NOMO-1 treated with dmso at 0.1 percent for 144 hours (cell line): ENCODE measurements around the gene FKBP10.

Experiments
- DNase-seq: peaks from one replicate; lab custom pipeline; 2025; ENCODE audit not compliant: unreplicated experiment; lab: John Stamatoyannopoulos, UW

The FKBP10 gene

GRCh38 chr17:41781404-41782110, 31.2 kb upstream of the FKBP10 start:
- no peak for DNase-seq

- no peak for DNase-seq
Observed at GRCh38 chr17:41782142-41782541, 30.7 kb upstream of the FKBP10 start.

- no peak for DNase-seq
Observed at GRCh38 chr17:41784207-41784744, 28.5 kb upstream of the FKBP10 start.

GRCh38 chr17:41785091-41785858, 27.5 kb upstream of the FKBP10 start:
- DNase-seq: no peak

- no peak for DNase-seq
Observed at GRCh38 chr17:41785859-41786226, 27.0 kb upstream of the FKBP10 start.

GRCh38 chr17:41786227-41787020, 26.4 kb upstream of the FKBP10 start, which contains the start of gene JUP:
Gene JUP, minus strand, starts transcription at chr17:41786711. Its CDS starts 14,857 bp downstream, at chr17:41771854.
- DNase-seq: peak; percentile 95

GRCh38 chr17:41787021-41787418, 25.8 kb upstream of the FKBP10 start:
- no peak for DNase-seq

- no peak for DNase-seq
Observed at GRCh38 chr17:41792845-41793783, 19.7 kb upstream of the FKBP10 start.

GRCh38 chr17:41793784-41794539, 18.8 kb upstream of the FKBP10 start:
- no peak for DNase-seq

- DNase-seq: no peak
Observed at GRCh38 chr17:41794540-41794975, 18.2 kb upstream of the FKBP10 start.

GRCh38 chr17:41796121-41796895, 16.5 kb upstream of the FKBP10 start:
- DNase-seq: no peak

GRCh38 chr17:41797377-41797776, 15.4 kb upstream of the FKBP10 start:
- DNase-seq: no peak

GRCh38 chr17:41799366-41799765, 13.4 kb upstream of the FKBP10 start:
- no peak for DNase-seq

- DNase-seq: no peak
Observed at GRCh38 chr17:41800601-41801373, 12.0 kb upstream of the FKBP10 start.

- no peak for DNase-seq
Observed at GRCh38 chr17:41801374-41802271, 11.2 kb upstream of the FKBP10 start.

GRCh38 chr17:41803049-41804020, 9.5 kb upstream of the FKBP10 start:
- peak; percentile 44 for DNase-seq
